Tibial nerve (tissue), 4 donors: ENCODE measurements around the gene MTG2. TPM values are rescaled to one million over a fixed set of nuclear protein-coding genes. Genes with fewer than 3 reads are reported as not detected.

ENCODE experiments used
- DNase-seq, 2 donors: peaks; one replicate each; pipeline ENCODE4 v3.0.0-alpha.2; 2019; ENCODE audit warnings: low spot score in 2 of 2
- H3K27ac ChIP-seq, 4 donors: fragments of 200-600 bp; sonication (generic) in 3 of 4; one replicate each; pipeline ENCODE4 v1.5.1; 2017 to 2019; ENCODE audit warnings: mild to moderate bottlenecking in 1 of 4
- H3K27me3 ChIP-seq, 2 donors: fragments of 200-600 bp; sonication (generic) in 1 of 2; one replicate each; pipeline versions ENCODE4 v1.5.1 to v1.6.0; 2017 to 2019
- H3K36me3 ChIP-seq, 3 donors: fragments of 200-600 bp; sonication (generic); one replicate each; pipeline ENCODE4 v1.5.1; 2018 to 2019
- H3K4me1 ChIP-seq, 4 donors: fragments of 200-600 bp; sonication (generic) in 3 of 4; one replicate each; pipeline ENCODE4 v1.5.1; 2017 to 2019
- H3K4me3 ChIP-seq, 4 donors: fragments of 200-600 bp; sonication (generic) in 3 of 4; one replicate each; pipeline ENCODE4 v1.5.1; 2017 to 2019; ENCODE audit warnings: mild to moderate bottlenecking in 1 of 4, moderate library complexity in 1 of 4
- H3K9me3 ChIP-seq, 4 donors: fragments of 200-600 bp; sonication (generic) in 3 of 4; one replicate each; pipeline ENCODE4 v1.5.1; 2017 to 2019
- CTCF ChIP-seq, 5 experiments: fragments of 200-600 bp in 3 of 5; fragments of 450-650 bp in 2 of 5; sonication (generic) in 3 of 5; IDR thresholded peaks; one replicate each; pipeline ENCODE4 v1.5.1; 2016 to 2019; ENCODE audit warnings: antibody characterized with exemption in 5 of 5, mild to moderate bottlenecking in 3 of 5, moderate library complexity in 2 of 5
- EP300 ChIP-seq, 2 donors: sonication (generic); formaldehyde crosslinking; IDR thresholded peaks; one replicate each; pipeline ENCODE4 v1.6.1; 2017; ENCODE audit warnings: antibody characterized with exemption in 2 of 2, mild to moderate bottlenecking in 1 of 2
- POLR2A ChIP-seq, 2 donors: fragments of 450-650 bp; IDR thresholded peaks; one replicate each; pipeline ENCODE4 v1.6.1; 2017; ENCODE audit warnings: antibody characterized with exemption in 2 of 2, mild to moderate bottlenecking in 2 of 2, moderate library complexity in 2 of 2
- WGBS, 2 donors: methylation state at CpG; one replicate each; pipeline ENCODE4 v1.1.5; 2018; 5-methylcytosine and 5-hydroxymethylcytosine counted together
- total RNA-seq, 4 donors: library from RNA; depleted of rRNA; stranded (reverse); fragments of >200 nt; gene quantifications; one replicate each; pipeline ENCODE4 v1.1.0, GENCODE V29; 2016

The MTG2 gene
- total RNA-seq, 4 donors from 2014 or later: 24.7 to 46.9 (median 41.6) TPM

GRCh38 chr20:62158088-62158400, 24.8 kb upstream of the MTG2 start:
- 91 to 92% methylated on average over 12 of the region's 12 CpGs for WGBS, 2 donors
- TF ChIP-seq POLR2A (IDR thresholded peaks at IDR 0.05) (no peak), EP300 (IDR thresholded peaks at IDR 0.05) (no peak), CTCF (IDR thresholded peaks at IDR 0.05) (no peak)
- H3K27me3 ChIP-seq: no peaks in the 10 kb centered on the region
- DNase-seq: no peak
- H3K36me3 ChIP-seq: peaks cover 0 to 59% (median 0%) of the 10 kb centered on the region in 3 donors
- H3K4me3 ChIP-seq: no peak overlapping the region
- H3K27ac ChIP-seq: no peak overlapping the region
- peaks cover 0 to 13% (median 4%) of the 10 kb centered on the region in 4 donors for H3K4me1 ChIP-seq
- no peaks in the 10 kb centered on the region for H3K9me3 ChIP-seq

- no peaks in the 10 kb centered on the region for H3K9me3 ChIP-seq
- H3K36me3 ChIP-seq: peaks cover 0 to 59% (median 0%) of the 10 kb centered on the region in 3 donors
- H3K27ac ChIP-seq: no peak overlapping the region
- DNase-seq: no peak
- peaks cover 0 to 13% (median 4%) of the 10 kb centered on the region in 4 donors for H3K4me1 ChIP-seq
- TF ChIP-seq CTCF (IDR thresholded peaks at IDR 0.05) (no peak), POLR2A (IDR thresholded peaks at IDR 0.05) (no peak), EP300 (IDR thresholded peaks at IDR 0.05) (no peak)
- H3K4me3 ChIP-seq: no peak overlapping the region
- WGBS, 2 donors: 90 to 91% methylated on average over 22 of the region's 22 CpGs
- no peaks in the 10 kb centered on the region for H3K27me3 ChIP-seq
Measured at GRCh38 chr20:62158541-62158940, 24.3 kb upstream of the MTG2 start.

GRCh38 chr20:62159052-62159451, 23.8 kb upstream of the MTG2 start:
- Histone ChIP-seq H3K27ac (no peak overlapping the region), H3K9me3 (no peaks in the 10 kb centered on the region), H3K4me1 (peaks cover 0 to 13% (median 4%) of the 10 kb centered on the region in 4 donors), H3K27me3 (no peaks in the 10 kb centered on the region), H3K4me3 (no peak overlapping the region), H3K36me3 (peaks cover 0 to 59% (median 2%) of the 10 kb centered on the region in 3 donors)
- 85 to 97% methylated on average over 7 to 8 of the region's 11 CpGs for WGBS, 2 donors
- TF ChIP-seq POLR2A (IDR thresholded peaks at IDR 0.05) (no peak), EP300 (IDR thresholded peaks at IDR 0.05) (no peak), CTCF (IDR thresholded peaks at IDR 0.05) (no peak)
- DNase-seq: no peak

- peaks cover 0 to 62% (median 8%) of the 10 kb centered on the region in 3 donors for H3K36me3 ChIP-seq
- WGBS, 2 donors: 88 to 95% methylated on average over 12 to 14 of the region's 14 CpGs
- H3K27me3 ChIP-seq: no peaks in the 10 kb centered on the region
- no peak for DNase-seq
- no peaks in the 10 kb centered on the region for H3K9me3 ChIP-seq
- no peak for TF ChIP-seq EP300 (IDR thresholded peaks at IDR 0.05)
- TF ChIP-seq CTCF (IDR thresholded peaks at IDR 0.05): no peak
- TF ChIP-seq POLR2A (IDR thresholded peaks at IDR 0.05): no peak
- peaks cover 0 to 13% (median 4%) of the 10 kb centered on the region in 4 donors for H3K4me1 ChIP-seq
- no peak overlapping the region for H3K27ac ChIP-seq
- H3K4me3 ChIP-seq: no peak overlapping the region
Measured at GRCh38 chr20:62159839-62160238, 23.0 kb upstream of the MTG2 start.

GRCh38 chr20:62160253-62160652, 22.6 kb upstream of the MTG2 start:
- peaks cover 0 to 65% (median 8%) of the 10 kb centered on the region in 3 donors for H3K36me3 ChIP-seq
- no peak for DNase-seq
- no peak overlapping the region for H3K27ac ChIP-seq
- 89 to 95% methylated on average over 8 to 9 of the region's 9 CpGs for WGBS, 2 donors
- H3K9me3 ChIP-seq: no peaks in the 10 kb centered on the region
- H3K27me3 ChIP-seq: no peaks in the 10 kb centered on the region
- H3K4me3 ChIP-seq: no peak overlapping the region
- TF ChIP-seq POLR2A (IDR thresholded peaks at IDR 0.05) (no peak), CTCF (IDR thresholded peaks at IDR 0.05) (no peak), EP300 (IDR thresholded peaks at IDR 0.05) (no peak)
- H3K4me1 ChIP-seq: peaks cover 0 to 13% (median 4%) of the 10 kb centered on the region in 4 donors
